Limb (tissue), 2 donors: ENCODE data around the gene OR5B12.
"Not testable (repeated sequence)": the region's sequence is repeated elsewhere in the genome, so short reads cannot be mapped to it uniquely, and the experiment has no call there.

Source experiments
- DNase-seq, 2 donors: peaks; one replicate each; pipeline ENCODE4 v3.0.0-alpha.2; 2016; ENCODE audit errors: extremely low spot score in 2 of 2

Gene OR5B12

GRCh38 chr11:58442136-58442535 is at the start of gene OR5B12:
OR5B12 (minus strand) TSS chr11:58442236; CDS start chr11:58440151, 2,085 bp downstream.
- DNase-seq: no peak

DNA sequence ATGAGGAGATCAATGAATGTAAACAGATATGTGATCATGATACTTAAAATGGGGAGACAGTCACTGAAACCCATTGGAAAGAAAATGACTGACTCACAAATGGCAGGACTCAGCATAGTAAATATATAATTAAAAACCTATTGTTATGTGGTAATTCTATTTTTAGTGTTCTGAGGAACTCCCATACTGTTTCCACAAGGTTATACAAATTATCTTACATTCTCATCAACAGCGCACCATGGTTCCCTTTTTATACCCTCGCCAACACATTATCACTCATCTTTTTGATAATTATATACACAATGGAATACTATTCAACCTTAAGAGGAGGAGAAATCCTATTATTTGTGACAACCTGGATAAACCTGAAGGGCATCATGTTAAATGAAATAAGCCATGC is 48.8 kb upstream of the OR5B12 start:
- no peak for DNase-seq

GRCh38 chr11:58487170-58487569 is 45.1 kb upstream of the OR5B12 start:
- no peak for DNase-seq

DNA sequence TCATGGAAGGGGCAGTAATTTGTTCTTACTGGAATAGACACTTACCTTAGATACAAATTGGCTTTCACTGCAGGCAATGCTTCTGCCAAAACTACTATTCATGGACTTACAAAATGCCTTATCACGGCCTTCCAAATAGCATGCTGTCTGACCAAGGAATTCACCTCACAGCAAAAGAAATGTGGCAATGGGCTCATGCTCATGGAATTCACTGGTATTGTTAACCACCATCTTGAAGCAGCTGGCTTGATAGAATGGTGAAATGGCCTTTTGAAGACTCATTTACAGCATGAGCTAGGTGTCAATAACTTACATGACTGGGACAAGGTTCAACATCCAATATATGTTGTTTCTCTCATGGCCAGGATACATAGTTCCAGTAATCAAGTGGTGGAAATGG is 43.9 kb upstream of the OR5B12 start:
- no peak for DNase-seq

- DNase-seq: no peak
Measured at GRCh38 chr11:58471892-58472291, 29.9 kb upstream of the OR5B12 start.

GRCh38 chr11:58466293-58466692 is 24.3 kb upstream of the OR5B12 start:
- DNase-seq: no peak

DNA sequence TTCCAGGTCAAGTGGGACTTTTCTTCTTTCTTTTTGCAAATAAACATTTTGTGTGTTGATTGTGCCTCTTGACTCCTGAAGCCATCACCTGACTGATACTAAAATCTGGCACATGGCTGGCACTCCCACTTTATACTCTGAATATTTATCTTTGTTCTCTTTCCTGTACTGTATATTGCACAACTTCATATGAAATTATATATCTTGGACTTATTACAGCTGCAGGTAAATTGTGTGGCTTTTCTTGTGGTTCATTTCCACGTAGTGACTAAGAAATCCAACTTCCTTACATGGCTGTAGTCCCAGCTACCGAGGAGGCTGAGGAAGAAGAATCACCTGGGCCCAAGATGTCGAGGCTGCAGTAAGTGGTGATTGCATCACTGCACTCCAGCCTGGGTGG is 23.7 kb upstream of the OR5B12 start:
- DNase-seq: no peak

- DNase-seq: no peak
Measured at GRCh38 chr11:58451585-58451984, 9.5 kb upstream of the OR5B12 start.

- DNase-seq: no peak
Measured at GRCh38 chr11:58446294-58446693, 4.3 kb upstream of the OR5B12 start.

GRCh38 chr11:58444300-58444699 is 2.3 kb upstream of the OR5B12 start:
- DNase-seq: no peak

DNA sequence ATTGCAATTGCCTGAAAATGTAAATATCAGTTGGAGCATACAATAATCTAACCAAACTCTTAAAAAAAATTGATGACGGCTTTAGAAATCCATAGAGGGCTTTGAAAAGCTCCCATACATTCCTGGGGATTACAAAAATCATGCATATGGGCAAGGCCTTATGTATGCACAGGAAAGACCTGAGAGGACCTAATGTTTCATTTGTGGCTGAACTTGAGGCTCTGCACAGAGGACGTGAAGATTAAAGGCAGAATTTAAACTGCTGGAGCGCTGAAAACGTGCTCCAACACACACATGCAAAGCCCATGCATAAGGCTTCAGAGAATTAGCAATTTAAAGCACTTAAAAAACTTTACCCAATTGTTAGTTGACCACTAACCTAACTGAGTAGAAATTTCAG is 3.5 kb downstream of the OR5B12 start:
- DNase-seq: no peak

GRCh38 chr11:58434217-58434616 is 7.8 kb downstream of the OR5B12 start:
- DNase-seq: no peak

GRCh38 chr11:58433638-58434203 is 8.3 kb downstream of the OR5B12 start:
- DNase-seq: no peak

GRCh38 chr11:58429273-58429672 is 12.8 kb downstream of the OR5B12 start:
- DNase-seq: no peak

DNA sequence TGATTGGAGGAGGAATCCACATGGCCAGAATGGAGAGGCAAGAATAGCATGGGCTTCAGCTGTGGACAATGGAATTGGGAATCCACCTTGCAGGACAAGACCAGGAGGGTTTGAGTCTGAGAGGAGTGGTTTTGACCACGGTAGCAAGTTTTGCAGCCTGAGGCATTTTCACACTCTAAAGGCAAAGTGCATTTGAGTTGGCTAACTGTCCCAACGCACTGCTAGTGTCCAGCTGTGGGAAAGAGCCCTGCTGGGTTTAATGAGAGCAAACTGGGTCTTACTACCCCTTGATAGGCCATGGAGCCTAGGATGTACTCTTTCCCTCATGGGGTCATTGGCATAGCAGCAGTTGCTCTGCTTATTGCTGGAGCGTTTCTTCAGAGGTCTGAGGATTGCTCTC is 14.0 kb downstream of the OR5B12 start, which contains the start of gene OR5B2:
OR5B2 (minus strand) TSS at position 101 of the 400 bp plus-strand sequence. CDS start 4,860 bp downstream, outside the sequence.
- no peak for DNase-seq

DNA sequence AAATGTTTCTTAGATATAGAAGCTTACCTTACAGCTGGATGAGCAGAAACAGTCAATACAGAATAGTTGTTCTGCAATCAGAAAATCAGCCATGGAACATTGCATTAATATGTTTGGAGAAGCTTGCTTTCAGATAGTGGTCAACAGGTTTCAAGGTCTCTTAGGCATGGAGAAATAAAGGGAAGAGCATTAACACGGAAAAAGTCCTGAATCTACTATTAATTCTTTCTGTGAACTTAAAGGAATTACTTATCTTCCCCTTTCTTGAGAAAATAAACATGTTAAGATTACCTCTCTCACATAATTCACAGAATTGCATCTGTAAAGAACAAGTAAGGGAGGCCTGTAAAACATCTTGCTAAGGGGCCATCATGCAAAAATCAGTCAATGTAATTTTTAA is 35.3 kb downstream of the OR5B12 start, which contains the start of gene OR5B3:
OR5B3 (minus strand) TSS at position 101 of the 400 bp plus-strand sequence. CDS start 3,465 bp downstream, outside the sequence.
- DNase-seq: no peak

DNA sequence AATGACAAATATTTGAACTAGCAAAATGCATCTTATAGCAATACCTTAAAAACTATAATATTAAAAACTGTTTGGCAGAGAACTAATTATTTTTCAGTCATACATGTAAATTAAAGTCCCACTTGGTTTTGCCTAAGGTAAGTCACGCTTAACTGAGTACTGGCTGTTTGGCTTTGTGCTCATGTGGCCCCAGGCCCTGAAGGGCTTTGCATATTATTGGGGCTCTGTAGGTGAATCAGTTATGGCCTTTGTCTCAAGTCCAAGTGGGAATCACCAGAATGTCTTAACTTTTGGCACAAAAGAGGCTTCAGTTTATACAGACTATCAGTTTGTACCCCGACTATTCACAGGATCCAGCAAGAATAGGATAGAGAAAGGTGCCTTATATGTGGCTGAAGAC is 42.4 kb downstream of the OR5B12 start:
- not testable (repeated sequence) for DNase-seq

GRCh38 chr11:58395581-58395980 is 46.5 kb downstream of the OR5B12 start:
- DNase-seq: no peak

DNA sequence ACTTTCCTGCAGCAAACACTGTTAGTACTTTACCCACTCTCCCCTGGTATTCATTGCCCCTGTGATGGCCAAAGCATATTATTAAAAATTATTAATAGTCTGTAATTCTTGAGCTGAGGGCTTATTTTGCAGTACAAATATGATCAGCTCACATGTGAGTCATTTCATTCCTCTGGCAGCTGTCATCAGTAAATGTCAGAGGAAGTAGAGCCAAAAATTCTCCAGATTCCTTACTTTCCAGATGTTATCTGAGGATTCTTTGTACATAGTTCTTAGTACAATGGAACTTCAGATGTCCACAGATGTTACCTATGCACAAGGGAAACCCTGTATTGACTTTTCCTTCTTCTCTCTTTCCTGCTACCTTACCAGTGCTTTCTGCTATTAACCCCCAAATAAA is 47.8 kb downstream of the OR5B12 start:
- DNase-seq: no peak

GRCh38 chr11:58392746-58393145 is 49.3 kb downstream of the OR5B12 start:
- no peak for DNase-seq

- DNase-seq: no peak
Measured at GRCh38 chr11:58391879-58392278, 50.2 kb downstream of the OR5B12 start.

DNA sequence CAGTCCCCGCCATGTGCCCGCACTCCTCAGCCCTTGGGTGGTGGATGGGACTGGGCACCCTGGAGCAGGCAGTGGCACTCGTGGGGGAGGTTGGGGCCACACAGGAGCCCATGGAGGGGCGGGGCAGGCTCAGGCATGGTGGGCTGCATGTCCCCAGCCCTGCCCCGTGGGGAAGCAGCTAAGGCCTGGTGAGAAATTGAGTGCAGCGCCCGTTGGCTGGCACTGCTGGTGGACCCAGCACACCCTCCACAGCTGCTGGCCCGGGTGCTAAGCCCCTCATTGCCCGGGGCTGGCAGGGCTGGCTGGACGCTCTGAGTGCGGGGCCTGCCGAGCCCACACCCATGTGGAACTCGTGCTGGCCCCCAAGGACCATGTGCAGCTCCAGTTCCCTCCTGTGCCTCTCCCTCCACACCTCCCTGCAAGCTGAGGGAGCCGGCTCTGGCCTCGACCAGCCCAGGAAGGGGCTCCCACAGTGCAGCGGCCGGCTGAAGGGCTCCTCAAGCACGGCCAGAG is 51.4 kb downstream of the OR5B12 start:
- DNase-seq: no peak
